ENCODE data around the gene SIDT1.

SIDT1 gene

GRCh38 chr3:113531826-113532697 lies at the start of gene SIDT1:
TSS of gene SIDT1 (plus strand) at chr3:113532555. CDS start at chr3:113533022, 467 bp downstream.
- DNase-seq = peak; percentile 20 to 28
- TF ChIP-seq GATA1 (IDR thresholded peaks at IDR 0.05; ENCODE audit: low read depth, low read length) = no peak
- no peak for TF ChIP-seq POLR2A (IDR thresholded peaks at IDR 0.05; ENCODE audit: low read length)

GRCh38 chr3:113485161-113485609 lies 47.2 kb upstream of the SIDT1 start:
- DNase-seq = no peak
- no peak for TF ChIP-seq GATA1 (IDR thresholded peaks at IDR 0.05; ENCODE audit: low read depth, low read length)

- no peak for TF ChIP-seq POLR2A (IDR thresholded peaks at IDR 0.05; ENCODE audit: low read length)
- no peak for TF ChIP-seq GATA1 (IDR thresholded peaks at IDR 0.05; ENCODE audit: low read depth, low read length)
- DNase-seq = peak; percentile 41 to 59
These were observed 37.3 kb upstream of the SIDT1 start for GRCh38 chr3:113495035-113495434.

- TF ChIP-seq GATA1 (IDR thresholded peaks at IDR 0.05; ENCODE audit: low read depth, low read length) (no peak), POLR2A (IDR thresholded peaks at IDR 0.05; ENCODE audit: low read length) (no peak)
- no peak for DNase-seq
These were observed 35.4 kb upstream of the SIDT1 start for GRCh38 chr3:113496924-113497323.

- no peak for TF ChIP-seq POLR2A (IDR thresholded peaks at IDR 0.05; ENCODE audit: low read length)
- TF ChIP-seq GATA1 (IDR thresholded peaks at IDR 0.05; ENCODE audit: low read depth, low read length) = no peak
- no peak for DNase-seq
These were observed 33.9 kb upstream of the SIDT1 start for GRCh38 chr3:113498221-113499005.

- no peak for TF ChIP-seq GATA1 (IDR thresholded peaks at IDR 0.05; ENCODE audit: low read depth, low read length)
- TF ChIP-seq POLR2A (IDR thresholded peaks at IDR 0.05; ENCODE audit: low read length) = no peak
- DNase-seq = no peak
These were observed 33.3 kb upstream of the SIDT1 start for GRCh38 chr3:113499081-113499480.

GRCh38 chr3:113501597-113501996 lies 30.8 kb upstream of the SIDT1 start:
- DNase-seq = peak; percentile 8 to 14
- TF ChIP-seq GATA1 (IDR thresholded peaks at IDR 0.05; ENCODE audit: low read depth, low read length) = no peak
- TF ChIP-seq POLR2A (IDR thresholded peaks at IDR 0.05; ENCODE audit: low read length) = no peak

- TF ChIP-seq GATA1 (IDR thresholded peaks at IDR 0.05; ENCODE audit: low read depth, low read length) (no peak), POLR2A (IDR thresholded peaks at IDR 0.05; ENCODE audit: low read length) (no peak)
- no peak for DNase-seq
These were observed 26.5 kb upstream of the SIDT1 start for GRCh38 chr3:113505867-113506266.

- no peak for TF ChIP-seq POLR2A (IDR thresholded peaks at IDR 0.05; ENCODE audit: low read length)
- no peak for TF ChIP-seq GATA1 (IDR thresholded peaks at IDR 0.05; ENCODE audit: low read depth, low read length)
- no peak for DNase-seq
These were observed 24.8 kb upstream of the SIDT1 start for GRCh38 chr3:113507501-113508067.

- DNase-seq = no peak
- TF ChIP-seq POLR2A (IDR thresholded peaks at IDR 0.05; ENCODE audit: low read length) = no peak
- TF ChIP-seq GATA1 (IDR thresholded peaks at IDR 0.05; ENCODE audit: low read depth, low read length) = no peak
These were observed 23.4 kb upstream of the SIDT1 start for GRCh38 chr3:113508966-113509365.

- peak in 1 of 2 experiments; percentile 33 for DNase-seq
- no peak for TF ChIP-seq POLR2A (IDR thresholded peaks at IDR 0.05; ENCODE audit: low read length)
- no peak for TF ChIP-seq GATA1 (IDR thresholded peaks at IDR 0.05; ENCODE audit: low read depth, low read length)
These were observed 18.0 kb upstream of the SIDT1 start for GRCh38 chr3:113514265-113514769.

- DNase-seq = peak; percentile 18 to 33
- TF ChIP-seq GATA1 (IDR thresholded peaks at IDR 0.05; ENCODE audit: low read depth, low read length) = no peak
- TF ChIP-seq POLR2A (IDR thresholded peaks at IDR 0.05; ENCODE audit: low read length) = no peak
These were observed 16.2 kb upstream of the SIDT1 start for GRCh38 chr3:113516115-113516505.

- no peak for TF ChIP-seq POLR2A (IDR thresholded peaks at IDR 0.05; ENCODE audit: low read length)
- TF ChIP-seq GATA1 (IDR thresholded peaks at IDR 0.05; ENCODE audit: low read depth, low read length) = no peak
- no peak for DNase-seq
These were observed 10.4 kb upstream of the SIDT1 start for GRCh38 chr3:113521981-113522380.

- DNase-seq = no peak
- TF ChIP-seq GATA1 (IDR thresholded peaks at IDR 0.05; ENCODE audit: low read depth, low read length) (no peak), POLR2A (IDR thresholded peaks at IDR 0.05; ENCODE audit: low read length) (no peak)
These were observed 9.1 kb upstream of the SIDT1 start for GRCh38 chr3:113523241-113523640.

Measured in erythroblast (primary cell).